AG04449 (cell line): ENCODE results near the gene SLIT3.

ENCODE experiments used
- CTCF ChIA-PET: fragments of 350-600 bp; formaldehyde crosslinking; extraction: SDS; loops from one replicate; lab custom pipeline; 2021; ENCODE audit warnings: antibody characterized with exemption; lab: Yijun Ruan, JAX
- POLR2A ChIA-PET: fragments of 400-600, 350-600 bp; formaldehyde crosslinking; extraction: SDS; loops from one replicate; lab custom pipeline; 2020; ENCODE audit warnings: antibody characterized with exemption, inconsistent platforms; lab: Yijun Ruan, JAX
- DNase-seq: peaks from one replicate; pipeline ENCODE4 v3.0.0-alpha.2; 2010; ENCODE audit warnings: low read depth, low spot score
- H3K4me3 ChIP-seq: 2 replicates; pipeline ENCODE4 v1.5.1; 2011; ENCODE audit warnings: low read depth, mild to moderate bottlenecking, control low read depth, low read length
- TF ChIP-seq, protein P1 (sequence below): IDR thresholded peaks from one replicate; pipeline ENCODE4 v1.5.1; 2011; ENCODE audit warnings: mild to moderate bottlenecking, moderate library complexity, low read length, control low read depth, inconsistent platforms; ENCODE audit not compliant: insufficient read depth; ENCODE audit errors: missing control alignments

The SLIT3 gene

DNA sequence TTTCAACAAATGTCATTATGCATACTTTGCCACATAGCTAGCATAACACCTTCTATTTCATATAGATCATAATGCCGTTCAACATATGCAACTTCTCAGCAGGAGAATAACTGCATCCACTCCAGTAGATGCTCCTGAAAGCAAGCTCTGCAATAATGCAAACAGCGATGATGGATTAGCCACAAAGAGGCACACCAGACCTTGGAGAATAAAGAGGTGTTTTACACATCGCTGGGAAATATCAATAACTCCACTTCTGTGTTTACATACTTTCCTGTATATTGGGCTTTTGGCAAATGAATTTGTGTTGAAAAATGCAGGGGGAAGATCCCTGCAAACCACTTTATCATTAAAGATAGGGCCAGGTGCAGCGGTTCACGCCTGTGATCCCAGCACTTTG lies 450.3 kb downstream of the SLIT3 start:
- ChIA-PET POLR2A (no interaction called here), CTCF (no interaction called here)
- TF ChIP-seq, protein P1, sequence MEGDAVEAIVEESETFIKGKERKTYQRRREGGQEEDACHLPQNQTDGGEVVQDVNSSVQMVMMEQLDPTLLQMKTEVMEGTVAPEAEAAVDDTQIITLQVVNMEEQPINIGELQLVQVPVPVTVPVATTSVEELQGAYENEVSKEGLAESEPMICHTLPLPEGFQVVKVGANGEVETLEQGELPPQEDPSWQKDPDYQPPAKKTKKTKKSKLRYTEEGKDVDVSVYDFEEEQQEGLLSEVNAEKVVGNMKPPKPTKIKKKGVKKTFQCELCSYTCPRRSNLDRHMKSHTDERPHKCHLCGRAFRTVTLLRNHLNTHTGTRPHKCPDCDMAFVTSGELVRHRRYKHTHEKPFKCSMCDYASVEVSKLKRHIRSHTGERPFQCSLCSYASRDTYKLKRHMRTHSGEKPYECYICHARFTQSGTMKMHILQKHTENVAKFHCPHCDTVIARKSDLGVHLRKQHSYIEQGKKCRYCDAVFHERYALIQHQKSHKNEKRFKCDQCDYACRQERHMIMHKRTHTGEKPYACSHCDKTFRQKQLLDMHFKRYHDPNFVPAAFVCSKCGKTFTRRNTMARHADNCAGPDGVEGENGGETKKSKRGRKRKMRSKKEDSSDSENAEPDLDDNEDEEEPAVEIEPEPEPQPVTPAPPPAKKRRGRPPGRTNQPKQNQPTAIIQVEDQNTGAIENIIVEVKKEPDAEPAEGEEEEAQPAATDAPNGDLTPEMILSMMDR: no peak
- no peak overlapping the region for H3K4me3 ChIP-seq
- no peak for DNase-seq

- TF ChIP-seq, protein P1: no peak
- POLR2A ChIA-PET: no interaction called here
- CTCF ChIA-PET: no interaction called here
- no peak for DNase-seq
- H3K4me3 ChIP-seq: no peak overlapping the region
Measured at GRCh38 chr5:168848569-168848968, 452.4 kb downstream of the SLIT3 start.

DNA sequence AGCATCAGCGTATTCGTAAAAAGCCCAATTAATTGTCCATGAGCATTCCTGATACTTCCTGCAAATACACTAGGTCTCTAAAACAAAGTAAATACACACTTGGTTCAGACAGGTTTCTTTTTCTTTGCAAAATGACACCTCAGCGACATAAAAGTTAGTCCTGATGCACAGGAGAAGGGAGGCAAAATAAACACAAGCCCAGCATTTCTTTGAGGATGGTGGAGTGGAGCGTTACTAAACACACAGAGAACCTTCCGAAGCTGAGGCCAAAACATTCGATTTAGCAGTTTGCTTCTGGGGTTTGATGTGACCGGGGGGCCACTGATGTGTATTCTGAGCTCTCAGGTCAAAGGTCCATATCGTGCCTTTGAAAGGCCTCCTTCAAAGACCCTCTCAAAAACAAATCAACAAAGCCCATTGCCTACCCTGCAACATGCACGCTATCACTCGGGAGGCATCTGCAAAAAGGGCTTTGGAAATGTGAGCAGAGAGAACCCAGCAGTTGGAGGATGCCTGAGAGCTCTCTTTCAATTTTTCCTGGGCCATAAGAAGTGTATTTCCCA lies 453.3 kb downstream of the SLIT3 start:
- no peak for DNase-seq
- TF ChIP-seq, protein P1: no peak
- H3K4me3 ChIP-seq: no peak overlapping the region
- CTCF ChIA-PET: no interaction called here
- POLR2A ChIA-PET: interaction anchor here (0.7 kb wide), 1 partner anchor 1270 kb away, joined by 3 read pairs; no protein-coding TSS in a partner anchor

- TF ChIP-seq, protein P1: no peak
- ChIA-PET CTCF (no interaction called here), POLR2A (no interaction called here)
- DNase-seq: no peak
- H3K4me3 ChIP-seq: no peak overlapping the region
Measured at GRCh38 chr5:168844922-168845296, 456.0 kb downstream of the SLIT3 start.

- no peak for DNase-seq
- H3K4me3 ChIP-seq: no peak overlapping the region
- ChIA-PET POLR2A (no interaction called here), CTCF (no interaction called here)
- TF ChIP-seq, protein P1: no peak
Measured at GRCh38 chr5:168844016-168844921, 456.7 kb downstream of the SLIT3 start.

GRCh38 chr5:168843277-168844015 lies 457.5 kb downstream of the SLIT3 start:
- TF ChIP-seq, protein P1: no peak
- peak; percentile 5 for DNase-seq
- ChIA-PET POLR2A (no interaction called here), CTCF (no interaction called here)
- H3K4me3 ChIP-seq: no peak overlapping the region
